Measurements from ENCODE around the gene CREG1. TPM values are rescaled to one million over a fixed set of nuclear protein-coding genes. Genes with fewer than 3 reads are reported as not detected.
"Not testable (repeated sequence)": the region's sequence is repeated elsewhere in the genome, so short reads cannot be mapped to it uniquely, and the experiment has no call there.

CREG1 gene
- total and polyA plus RNA-seq, 5 donors: 64.6 to 97.4 (median 90.8) TPM

- Histone ChIP-seq H3K27me3 (ENCODE audit: control insufficient read depth, insufficient read depth) (no peaks in the 10 kb centered on the region), H3K9me3 (ENCODE audit: control insufficient read depth, low read length) (no peaks in the 10 kb centered on the region), H3K4me1 (ENCODE audit: control insufficient read depth, insufficient read depth, low read length) (no peaks in the 10 kb centered on the region), H3K27ac (ENCODE audit: low read length) (no peak overlapping the region), H3K4me3 (ENCODE audit: low read length) (no peak overlapping the region)
- DNase-seq (no peak), ATAC-seq (no peak)
- intact Hi-C loops (cut with DNase I): no loop called here
- 72% methylated on average over 3 of the region's 3 CpGs for WGBS
These were observed 31.0 kb upstream of the CREG1 start for GRCh38 chr1:167584581-167584980.

GRCh38 chr1:167582722-167583121 is 29.2 kb upstream of the CREG1 start:
- WGBS: 98% methylated on average over 4 of the region's 4 CpGs
- ATAC-seq (no peak), DNase-seq (no peak)
- Histone ChIP-seq H3K27me3 (ENCODE audit: control insufficient read depth, insufficient read depth) (no peaks in the 10 kb centered on the region), H3K9me3 (ENCODE audit: control insufficient read depth, low read length) (no peaks in the 10 kb centered on the region), H3K27ac (ENCODE audit: low read length) (no peak overlapping the region), H3K4me3 (ENCODE audit: low read length) (no peak overlapping the region), H3K4me1 (ENCODE audit: control insufficient read depth, insufficient read depth, low read length) (no peaks in the 10 kb centered on the region)
- intact Hi-C loops (cut with DNase I): no loop called here

DNA sequence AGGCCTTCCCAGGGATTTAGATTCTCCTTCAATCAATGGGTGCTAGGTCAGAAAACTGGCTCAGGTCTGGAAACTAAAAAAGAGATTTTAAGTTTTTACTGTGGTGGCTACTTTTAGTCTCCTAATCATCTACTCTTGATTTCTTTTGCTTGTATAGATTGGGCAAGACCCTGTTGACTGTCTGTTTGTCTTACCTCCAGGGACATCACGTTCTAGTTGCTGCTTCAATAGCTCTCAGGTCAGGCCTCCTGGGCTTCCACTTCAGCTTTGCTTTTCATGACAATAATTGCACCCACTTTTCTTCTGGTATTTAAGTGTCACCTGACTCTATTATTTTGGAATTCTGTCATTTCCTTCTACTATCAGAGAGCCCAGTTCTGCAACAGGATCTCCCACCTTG is 28.5 kb upstream of the CREG1 start:
- H3K9me3 ChIP-seq (ENCODE audit: control insufficient read depth, low read length): no peaks in the 10 kb centered on the region
- WGBS: 90% methylated on average over 1 of the region's 1 CpG
- H3K27me3 ChIP-seq (ENCODE audit: control insufficient read depth, insufficient read depth): no peaks in the 10 kb centered on the region
- no peak overlapping the region for H3K27ac ChIP-seq (ENCODE audit: low read length)
- H3K4me3 ChIP-seq (ENCODE audit: low read length): no peak overlapping the region
- no peaks in the 10 kb centered on the region for H3K4me1 ChIP-seq (ENCODE audit: control insufficient read depth, insufficient read depth, low read length)
- intact Hi-C loops (cut with DNase I): no loop called here
- ATAC-seq (no peak), DNase-seq (no peak)

DNA sequence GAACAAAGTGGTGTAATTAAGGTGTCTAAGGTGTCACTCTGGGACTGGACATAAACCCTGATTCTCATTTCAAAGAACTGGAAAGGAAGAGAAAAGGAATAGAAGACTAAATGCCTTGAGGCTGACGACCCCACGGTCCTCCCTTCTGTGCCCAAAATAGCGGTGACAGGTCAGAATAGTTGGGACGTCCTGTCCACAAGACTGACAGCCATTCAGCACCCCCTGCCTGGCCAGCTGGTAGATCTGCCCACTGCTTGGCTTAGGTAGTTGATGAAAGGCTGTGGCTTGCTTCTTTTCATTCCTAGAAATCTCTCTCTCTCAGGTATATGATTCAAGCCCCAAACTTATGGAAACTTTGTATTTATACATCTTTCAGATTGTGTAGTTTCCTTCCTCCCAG is 26.4 kb upstream of the CREG1 start:
- Histone ChIP-seq H3K27me3 (ENCODE audit: control insufficient read depth, insufficient read depth) (no peaks in the 10 kb centered on the region), H3K27ac (ENCODE audit: low read length) (no peak overlapping the region), H3K4me1 (ENCODE audit: control insufficient read depth, insufficient read depth, low read length) (no peaks in the 10 kb centered on the region), H3K4me3 (ENCODE audit: low read length) (no peak overlapping the region), H3K9me3 (ENCODE audit: control insufficient read depth, low read length) (no peaks in the 10 kb centered on the region)
- ATAC-seq (no peak), DNase-seq (no peak)
- intact Hi-C loops (cut with DNase I): no loop called here
- 57% methylated on average over 4 of the region's 4 CpGs for WGBS

- intact Hi-C loops (cut with DNase I): no loop called here
- ATAC-seq (no peak), DNase-seq (no peak)
- WGBS: 83% methylated on average over 2 of the region's 2 CpGs
- Histone ChIP-seq H3K27ac (ENCODE audit: low read length) (no peak overlapping the region), H3K27me3 (ENCODE audit: control insufficient read depth, insufficient read depth) (no peaks in the 10 kb centered on the region), H3K9me3 (ENCODE audit: control insufficient read depth, low read length) (no peaks in the 10 kb centered on the region), H3K4me3 (ENCODE audit: low read length) (no peak overlapping the region), H3K4me1 (ENCODE audit: control insufficient read depth, insufficient read depth, low read length) (no peaks in the 10 kb centered on the region)
These were observed 25.5 kb upstream of the CREG1 start for GRCh38 chr1:167578939-167579521.

GRCh38 chr1:167575649-167576048 is 22.1 kb upstream of the CREG1 start:
- no peak for DNase-seq
- intact Hi-C loops (cut with DNase I): no loop called here
- Histone ChIP-seq H3K27ac (ENCODE audit: low read length) (no peak overlapping the region), H3K4me3 (ENCODE audit: low read length) (no peak overlapping the region), H3K4me1 (ENCODE audit: control insufficient read depth, insufficient read depth, low read length) (no peaks in the 10 kb centered on the region), H3K9me3 (ENCODE audit: control insufficient read depth, low read length) (peaks cover 3% of the 10 kb centered on the region), H3K27me3 (ENCODE audit: control insufficient read depth, insufficient read depth) (no peaks in the 10 kb centered on the region)
- ATAC-seq: no peak
- WGBS: 84% methylated on average over 13 of the region's 13 CpGs

- Histone ChIP-seq H3K4me3 (ENCODE audit: low read length) (no peak overlapping the region), H3K27ac (ENCODE audit: low read length) (no peak overlapping the region), H3K9me3 (ENCODE audit: control insufficient read depth, low read length) (peaks cover 3% of the 10 kb centered on the region), H3K27me3 (ENCODE audit: control insufficient read depth, insufficient read depth) (no peaks in the 10 kb centered on the region), H3K4me1 (ENCODE audit: control insufficient read depth, insufficient read depth, low read length) (no peaks in the 10 kb centered on the region)
- intact Hi-C loops (cut with DNase I): no loop called here
- DNase-seq (no peak), ATAC-seq (no peak)
- 60% methylated on average over 2 of the region's 2 CpGs for WGBS
These were observed 19.5 kb upstream of the CREG1 start for GRCh38 chr1:167573035-167573434.

DNA sequence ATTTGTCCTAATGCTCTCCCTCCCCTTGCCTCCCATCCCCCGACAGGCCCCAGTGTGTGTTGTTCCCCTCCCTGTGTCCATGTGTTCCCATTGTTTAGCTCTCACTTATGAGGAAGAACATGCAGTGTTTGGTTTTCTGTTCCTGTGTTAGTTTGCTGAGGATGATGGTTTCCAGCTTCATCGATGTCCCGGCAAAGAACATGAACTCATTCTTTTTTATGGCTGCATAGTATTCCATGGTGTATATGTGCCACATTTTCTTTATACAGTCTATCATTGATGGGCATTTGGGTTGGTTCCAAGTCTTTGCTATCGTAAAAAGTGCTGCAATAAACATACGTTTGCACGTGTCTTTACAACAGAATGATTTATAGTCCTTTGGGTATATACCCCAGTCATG is 17.1 kb upstream of the CREG1 start:
- H3K4me1 ChIP-seq (ENCODE audit: control insufficient read depth, insufficient read depth, low read length); intact Hi-C loops (cut with DNase I); H3K27me3 ChIP-seq (ENCODE audit: control insufficient read depth, insufficient read depth); H3K9me3 ChIP-seq (ENCODE audit: control insufficient read depth, low read length); ATAC-seq; DNase-seq; H3K4me3 ChIP-seq (ENCODE audit: low read length); H3K27ac ChIP-seq (ENCODE audit: low read length): not testable (repeated sequence)
- 94% methylated on average over 6 of the region's 6 CpGs for WGBS

DNA sequence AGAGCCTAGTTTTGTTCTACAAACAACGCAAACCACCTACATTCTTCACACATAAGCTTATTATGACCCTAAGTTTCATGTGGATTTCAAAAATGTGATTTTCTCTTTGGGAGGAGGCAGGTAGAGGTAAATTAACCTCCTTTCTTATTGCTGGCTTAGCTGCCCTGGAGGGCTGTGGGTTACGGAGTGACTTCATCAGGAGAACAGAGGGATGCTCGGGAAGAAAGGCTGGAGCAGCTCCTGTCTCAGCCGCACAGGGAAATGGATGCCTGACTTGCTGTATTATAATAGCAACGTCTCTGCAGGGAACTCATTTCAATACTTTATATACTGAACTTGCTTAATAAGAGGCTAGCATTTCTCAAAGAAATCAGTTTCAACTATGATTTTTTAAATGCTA is 14.1 kb upstream of the CREG1 start:
- Histone ChIP-seq H3K9me3 (ENCODE audit: control insufficient read depth, low read length) (no peaks in the 10 kb centered on the region), H3K27me3 (ENCODE audit: control insufficient read depth, insufficient read depth) (no peaks in the 10 kb centered on the region), H3K4me3 (ENCODE audit: low read length) (no peak overlapping the region), H3K4me1 (ENCODE audit: control insufficient read depth, insufficient read depth, low read length) (peaks cover 1% of the 10 kb centered on the region), H3K27ac (ENCODE audit: low read length) (no peak overlapping the region)
- 65% methylated on average over 5 of the region's 5 CpGs for WGBS
- ATAC-seq (no peak), DNase-seq (no peak)
- intact Hi-C loops (cut with DNase I): no loop called here

DNA sequence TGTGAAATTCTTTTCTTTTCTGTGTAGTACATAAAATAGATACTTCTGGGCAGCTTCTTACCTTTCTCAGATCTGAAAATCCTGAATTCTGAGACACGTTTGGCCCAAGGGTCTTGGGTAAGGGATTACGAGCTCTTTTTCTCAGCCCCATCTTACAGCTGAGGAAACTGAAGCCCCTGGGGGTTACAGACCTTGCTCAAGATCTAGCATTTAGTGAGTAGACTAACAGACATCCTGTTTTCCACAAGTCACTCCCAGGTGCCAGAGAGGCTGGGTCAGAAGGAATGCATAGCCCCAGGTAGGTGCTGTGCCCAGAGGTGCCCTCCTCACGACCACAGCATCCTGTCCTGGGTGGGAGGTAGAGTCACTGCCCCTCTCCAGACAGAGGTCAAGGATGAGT is 13.2 kb upstream of the CREG1 start:
- Histone ChIP-seq H3K4me3 (ENCODE audit: low read length) (no peak overlapping the region), H3K9me3 (ENCODE audit: control insufficient read depth, low read length) (no peaks in the 10 kb centered on the region), H3K27me3 (ENCODE audit: control insufficient read depth, insufficient read depth) (no peaks in the 10 kb centered on the region), H3K4me1 (ENCODE audit: control insufficient read depth, insufficient read depth, low read length) (peaks cover 1% of the 10 kb centered on the region), H3K27ac (ENCODE audit: low read length) (no peak overlapping the region)
- DNase-seq (no peak), ATAC-seq (no peak)
- 73% methylated on average over 3 of the region's 3 CpGs for WGBS
- intact Hi-C loops (cut with DNase I): no loop called here

DNA sequence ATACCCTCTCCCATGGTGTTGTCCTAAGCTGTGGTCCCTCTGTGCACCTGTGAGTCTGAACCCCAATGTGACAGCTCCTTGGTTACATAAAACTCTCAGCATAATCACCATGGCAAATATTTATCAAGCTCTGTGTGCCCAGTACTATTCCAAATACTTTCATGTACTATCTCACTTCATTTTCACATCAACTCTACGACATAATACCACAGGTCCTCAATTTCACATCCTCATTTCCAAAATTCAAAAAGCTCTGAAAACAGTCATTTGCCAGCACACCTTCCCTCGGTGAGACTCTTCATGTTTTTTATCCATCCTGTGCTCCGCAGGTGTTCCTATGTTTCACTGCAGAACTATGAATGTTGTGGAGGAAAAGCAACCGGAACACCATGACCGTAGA is 12.4 kb upstream of the CREG1 start:
- ATAC-seq (no peak), DNase-seq (no peak)
- intact Hi-C loops (cut with DNase I): no loop called here
- no peaks in the 10 kb centered on the region for H3K9me3 ChIP-seq (ENCODE audit: control insufficient read depth, low read length)
- no peak overlapping the region for H3K4me3 ChIP-seq (ENCODE audit: low read length)
- H3K27ac ChIP-seq (ENCODE audit: low read length): no peak overlapping the region
- peaks cover 1% of the 10 kb centered on the region for H3K4me1 ChIP-seq (ENCODE audit: control insufficient read depth, insufficient read depth, low read length)
- H3K27me3 ChIP-seq (ENCODE audit: control insufficient read depth, insufficient read depth): no peaks in the 10 kb centered on the region
- 86% methylated on average over 5 of the region's 5 CpGs for WGBS

DNA sequence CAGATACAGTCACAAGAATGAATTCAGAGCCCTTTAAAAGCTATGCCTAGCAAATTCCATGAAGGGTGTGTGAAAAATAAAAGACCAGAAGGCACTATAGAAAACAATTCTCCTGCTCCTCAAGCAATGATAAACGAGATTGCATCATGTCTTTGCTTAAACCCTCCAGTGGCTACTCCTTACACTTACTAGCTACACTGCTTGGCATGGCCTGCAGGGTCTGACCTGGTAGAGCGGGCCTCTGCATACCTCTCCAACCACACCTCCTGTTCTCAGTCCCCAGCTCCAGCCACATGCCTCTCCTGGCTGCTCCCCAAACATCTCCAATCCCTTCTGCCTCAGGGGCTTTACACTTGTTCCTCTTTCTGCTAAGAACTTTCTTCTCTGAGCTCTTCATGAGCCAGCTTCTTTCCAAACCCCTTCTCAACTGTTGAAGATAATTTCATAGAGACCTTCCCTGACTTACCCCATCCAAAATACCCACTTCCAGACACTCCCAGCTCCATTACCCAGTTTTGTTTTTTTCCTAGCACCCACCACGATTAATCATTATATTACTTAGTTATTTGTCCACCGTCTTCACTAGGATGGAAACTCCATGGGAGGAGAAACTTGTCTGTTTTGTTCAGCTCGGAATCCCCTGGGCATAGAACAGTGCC is 11.2 kb upstream of the CREG1 start:
- peak in 1 of 2 donors; percentile 36 for ATAC-seq
- Histone ChIP-seq H3K27me3 (ENCODE audit: control insufficient read depth, insufficient read depth) (no peaks in the 10 kb centered on the region), H3K27ac (ENCODE audit: low read length) (no peak overlapping the region), H3K4me1 (ENCODE audit: control insufficient read depth, insufficient read depth, low read length) (peaks cover 1% of the 10 kb centered on the region), H3K4me3 (ENCODE audit: low read length) (no peak overlapping the region), H3K9me3 (ENCODE audit: control insufficient read depth, low read length) (no peaks in the 10 kb centered on the region)
- intact Hi-C loops (cut with DNase I): no loop called here
- 82% methylated on average over 5 of the region's 5 CpGs for whole genome bisulfite sequencing
- peak in 1 of 3 donors; percentile 52 for DNase-seq

All from right cardiac atrium (tissue), 5 donors.